HG02938 (cell line): ENCODE data around the gene PALLD.
A peak's percentile ranks its signal among the peaks of the same experiment; 100 is the strongest.
"Not testable (repeated sequence)": the region's sequence is repeated elsewhere in the genome, so short reads cannot be mapped to it uniquely, and the experiment has no call there.

Experiments used
- ATAC-seq: cut with Tn5 transposase; IDR thresholded peaks from one replicate; pipeline ENCODE4 v1.9.1; 2021; ENCODE audit warnings: mild to moderate bottlenecking, moderate library complexity; ENCODE audit not compliant: unreplicated experiment

Gene PALLD

DNA sequence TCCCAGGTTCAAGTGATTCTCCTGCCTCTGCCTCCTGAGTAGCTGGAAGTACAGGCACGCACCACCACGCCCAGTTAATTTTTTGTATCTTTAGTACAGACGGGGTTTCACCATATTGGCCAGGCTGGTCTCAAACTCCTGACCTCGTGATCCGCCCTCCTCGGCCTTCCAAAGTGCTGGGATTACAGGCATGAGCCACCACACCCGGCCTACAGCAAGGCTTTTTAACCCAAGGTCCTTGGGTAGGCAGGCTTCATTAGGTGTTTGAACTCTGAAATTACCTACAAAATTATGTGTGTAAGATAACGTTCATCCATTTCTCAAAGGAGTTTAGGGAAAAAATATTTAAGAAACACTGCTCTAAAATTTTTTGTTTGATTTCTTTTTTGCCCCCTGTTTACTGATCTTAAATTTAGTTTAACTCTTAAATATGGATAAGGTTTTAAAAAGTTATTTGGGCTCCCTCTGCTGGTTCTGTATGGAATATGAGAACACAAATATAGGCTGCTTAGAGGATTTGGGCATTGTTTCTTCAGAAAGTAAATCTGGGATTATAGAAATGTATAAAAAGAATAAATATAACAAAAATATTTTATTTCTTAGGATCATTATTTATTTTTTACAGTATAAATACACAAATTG lies 420.4 kb downstream of the PALLD start:
- no peak for ATAC-seq

DNA sequence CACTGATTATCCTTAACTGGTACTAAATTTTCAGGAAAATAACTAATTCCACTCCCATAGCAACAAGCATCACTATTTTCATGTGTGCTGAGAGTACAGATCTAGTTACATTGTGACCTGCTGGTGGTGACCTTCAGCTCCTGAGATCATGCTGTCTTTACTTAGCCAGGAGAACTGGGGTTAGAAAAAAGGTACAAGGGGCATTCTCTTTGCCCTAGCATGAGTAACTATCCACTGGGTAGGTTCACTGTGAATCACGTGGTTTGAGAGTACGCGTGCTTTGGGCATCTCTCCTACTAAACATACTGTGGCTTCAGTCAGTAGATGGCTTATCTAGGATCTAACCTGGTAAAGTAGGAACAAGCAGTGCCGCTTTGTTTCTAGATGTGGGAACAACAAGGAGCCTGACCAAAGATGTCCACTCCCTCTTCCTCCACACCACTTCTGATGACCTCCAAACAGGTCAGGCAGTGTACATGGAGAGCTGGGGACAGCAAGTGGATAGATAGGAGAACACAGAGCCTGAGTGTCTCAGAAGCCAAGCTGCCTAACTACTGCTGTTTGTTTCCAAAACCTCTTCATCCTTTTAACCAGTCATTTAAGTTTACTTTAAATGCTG lies 423.0 kb downstream of the PALLD start:
- no peak for ATAC-seq

DNA sequence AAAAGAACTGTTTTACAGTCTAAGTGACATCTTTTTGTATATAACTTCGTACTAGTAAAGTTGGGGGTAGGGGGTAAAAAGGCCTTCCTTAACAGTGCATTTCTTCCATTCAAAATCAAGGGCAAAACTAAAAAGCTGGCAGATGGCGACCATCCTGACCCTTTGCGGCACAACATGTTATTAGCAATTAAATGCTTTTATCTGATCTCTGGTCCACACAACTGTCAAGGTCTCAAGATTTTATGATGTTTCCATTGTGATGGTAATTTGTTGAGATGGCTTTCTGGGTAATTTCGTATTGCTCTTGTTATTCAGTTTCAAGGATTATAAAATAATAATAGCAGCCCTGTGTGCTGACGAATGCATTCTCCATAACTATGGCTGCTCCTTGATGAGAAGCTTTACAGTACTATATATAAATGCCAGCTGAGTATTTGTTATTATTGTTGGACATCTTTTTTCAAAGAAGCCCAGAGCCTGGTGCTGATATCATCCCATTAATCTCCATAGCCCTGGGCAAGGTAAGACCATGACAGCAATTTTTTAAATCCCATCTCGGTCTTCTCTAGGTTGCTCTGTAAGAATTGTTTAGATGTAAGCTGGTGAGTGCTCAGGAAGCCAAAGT lies 423.7 kb downstream of the PALLD start:
- no peak for ATAC-seq

DNA sequence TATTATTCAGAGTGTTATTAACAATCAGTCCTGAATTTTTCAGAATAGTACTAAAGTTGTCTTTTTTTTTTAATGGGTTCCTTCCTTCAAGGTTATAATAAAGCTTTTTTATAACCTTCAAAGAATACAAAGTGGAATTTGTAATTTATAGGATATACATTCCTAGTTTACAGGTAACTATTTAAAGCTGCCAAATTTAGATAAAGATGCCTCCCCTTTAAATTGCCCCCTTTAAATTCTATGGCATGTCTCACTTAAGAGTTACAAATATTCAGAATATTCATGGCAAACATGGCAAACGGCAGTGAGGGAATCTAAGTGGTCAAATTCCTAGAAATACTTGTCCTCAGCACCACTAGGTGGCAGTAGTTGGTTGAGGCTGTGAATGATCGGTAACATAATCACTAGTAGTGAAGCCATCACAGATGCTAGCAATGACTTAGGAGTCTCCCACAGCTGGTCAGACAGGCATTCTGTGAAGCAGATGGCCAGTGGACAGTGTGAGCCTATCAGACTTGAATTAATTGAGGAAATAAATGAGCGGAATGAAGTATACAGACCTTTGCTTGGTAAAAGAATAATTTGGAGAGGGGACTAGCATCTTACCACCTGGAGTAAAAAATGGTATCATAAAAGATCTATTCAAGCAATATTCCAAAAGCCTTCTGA lies 426.8 kb downstream of the PALLD start:
- peak; percentile 76 for ATAC-seq

DNA sequence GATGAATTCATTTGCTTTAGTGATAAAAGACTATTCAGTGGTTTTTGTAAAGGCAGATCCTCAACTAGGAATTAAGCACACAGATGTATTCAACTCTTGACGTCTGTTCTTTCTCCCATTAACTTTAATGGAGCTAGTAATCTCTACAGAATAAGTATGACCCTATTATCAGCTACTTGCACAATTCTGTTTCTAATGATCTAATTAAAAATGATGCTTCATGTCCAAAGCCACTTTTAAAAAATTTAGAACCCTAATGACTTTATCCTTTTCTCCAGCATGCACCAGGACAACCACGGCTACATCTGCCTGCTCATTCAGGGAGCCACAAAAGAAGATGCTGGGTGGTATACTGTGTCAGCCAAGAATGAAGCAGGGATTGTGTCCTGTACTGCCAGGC lies 427.8 kb downstream of the PALLD start:
- no peak for ATAC-seq

DNA sequence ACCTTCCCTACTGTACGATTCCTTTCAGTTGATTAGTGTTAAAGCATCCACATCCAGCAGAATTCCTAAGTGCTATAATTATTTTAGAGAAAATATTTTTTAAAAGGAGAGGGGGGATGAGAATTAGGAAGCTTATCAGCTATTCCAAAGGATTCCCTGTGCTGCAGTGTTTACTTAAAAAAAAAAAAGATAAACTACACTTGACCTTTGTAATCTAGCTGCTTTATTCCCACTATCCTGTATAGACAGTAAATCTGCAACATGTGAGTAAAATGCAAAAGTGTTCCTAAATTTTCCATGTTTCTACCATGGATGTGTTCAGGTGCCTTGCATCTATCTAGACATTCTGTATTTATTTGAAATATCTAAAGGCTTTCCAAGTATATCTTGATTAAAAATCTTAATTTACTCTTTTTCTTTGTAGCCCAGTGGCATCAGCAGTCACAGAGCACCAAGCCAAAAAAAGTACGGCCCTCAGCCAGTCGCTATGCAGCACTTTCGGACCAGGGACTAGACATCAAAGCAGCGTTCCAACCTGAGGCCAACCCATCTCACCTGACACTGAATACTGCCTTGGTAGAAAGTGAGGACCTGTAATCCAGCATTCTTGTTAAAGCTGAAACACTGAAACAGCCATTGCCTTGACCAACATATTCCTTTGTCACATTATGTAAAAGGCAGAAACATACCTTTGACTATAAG lies 429.1 kb downstream of the PALLD start:
- no peak for ATAC-seq

DNA sequence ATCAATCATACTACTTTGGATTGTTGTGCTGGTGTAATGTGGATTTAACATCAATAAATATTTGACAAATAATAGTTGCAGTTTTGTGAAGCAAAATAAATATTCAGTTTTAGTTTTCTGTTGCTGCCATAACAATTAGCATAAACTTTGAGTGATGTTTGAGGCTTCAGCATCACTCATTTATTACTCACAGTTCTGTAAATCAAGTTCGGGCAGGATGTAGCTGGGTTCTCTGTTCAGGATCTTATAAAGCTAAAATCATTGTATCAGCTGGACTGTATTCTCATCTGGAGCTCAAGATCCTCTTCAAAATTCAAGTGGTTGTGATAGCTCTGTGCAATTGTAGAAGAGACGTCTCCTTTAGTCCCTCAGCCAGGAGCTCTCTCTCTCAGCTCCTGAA lies 431.5 kb downstream of the PALLD start:
- no peak for ATAC-seq

DNA sequence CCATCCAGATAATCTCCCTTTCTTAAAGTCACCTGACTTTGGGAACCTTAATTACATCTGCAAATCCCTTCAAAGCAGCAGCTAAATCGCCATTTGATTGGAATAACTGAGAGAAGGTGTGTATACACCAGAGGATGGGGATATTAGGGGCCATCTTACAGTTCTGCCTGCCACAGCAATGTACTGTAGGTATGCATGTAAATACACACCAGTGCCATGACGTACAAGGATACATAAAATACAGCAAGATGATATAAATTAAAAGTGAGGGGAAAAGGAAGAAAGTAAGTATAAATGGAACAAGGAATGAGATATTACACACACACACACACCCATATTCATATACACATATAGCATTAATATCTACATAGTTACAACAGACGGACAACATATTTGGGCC lies 432.0 kb downstream of the PALLD start:
- no peak for ATAC-seq

DNA sequence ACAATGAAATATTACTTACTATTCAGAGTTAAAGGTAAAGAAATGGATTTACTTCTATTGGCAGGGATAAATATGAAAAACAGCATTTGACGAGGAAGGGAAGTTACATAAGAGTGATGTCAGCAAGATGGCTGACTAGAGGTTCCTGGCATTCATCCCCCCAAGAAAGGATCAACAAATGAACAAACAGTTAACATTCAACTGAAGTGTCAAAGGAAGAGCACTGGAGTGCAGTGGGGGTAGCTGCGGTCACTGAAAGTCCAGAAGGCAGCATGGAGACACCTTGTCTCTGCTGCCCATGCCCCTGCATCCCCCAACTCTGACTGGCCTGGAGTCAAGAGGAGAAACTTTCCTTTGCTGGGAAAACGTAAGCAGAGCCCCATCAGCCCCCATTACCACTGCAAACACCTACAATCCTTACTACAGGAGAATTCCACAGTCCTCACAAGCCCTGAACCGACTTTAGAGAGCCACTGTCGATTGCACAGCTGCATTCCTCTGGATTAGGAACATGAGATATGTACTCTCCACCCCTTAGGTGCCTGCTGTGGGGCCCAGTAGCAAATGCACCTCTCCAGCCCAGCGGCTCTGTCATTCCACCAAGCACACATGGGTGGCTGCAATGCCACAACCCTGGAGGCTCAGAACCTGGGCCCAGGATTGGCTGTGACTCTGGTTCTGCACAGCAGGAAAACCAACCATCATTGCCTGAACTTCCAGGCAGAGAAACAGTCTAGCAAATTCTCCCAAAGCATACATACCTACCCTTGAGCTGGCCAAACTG lies 433.8 kb downstream of the PALLD start:
- no peak for ATAC-seq

DNA sequence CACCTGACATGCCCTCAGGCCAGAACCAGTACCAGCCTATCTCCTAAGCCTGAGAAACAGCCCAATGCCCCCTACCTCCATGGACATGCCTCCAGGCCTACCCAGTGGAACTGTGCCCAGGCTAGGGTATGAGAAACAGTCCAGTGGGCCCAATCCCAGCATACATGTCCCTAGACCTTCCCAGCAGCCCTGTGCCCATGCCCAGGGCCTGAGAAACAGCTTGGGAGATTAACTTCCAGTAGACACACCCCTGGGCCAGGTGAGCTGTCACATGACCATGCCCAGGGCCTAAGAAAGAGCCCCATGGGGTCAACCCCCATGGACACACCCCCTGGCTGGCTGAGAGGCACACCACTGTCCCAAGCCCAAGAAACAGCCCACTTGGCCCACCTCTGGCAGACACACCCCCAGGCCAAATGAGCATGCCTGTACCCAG lies 434.4 kb downstream of the PALLD start:
- no peak for ATAC-seq

DNA sequence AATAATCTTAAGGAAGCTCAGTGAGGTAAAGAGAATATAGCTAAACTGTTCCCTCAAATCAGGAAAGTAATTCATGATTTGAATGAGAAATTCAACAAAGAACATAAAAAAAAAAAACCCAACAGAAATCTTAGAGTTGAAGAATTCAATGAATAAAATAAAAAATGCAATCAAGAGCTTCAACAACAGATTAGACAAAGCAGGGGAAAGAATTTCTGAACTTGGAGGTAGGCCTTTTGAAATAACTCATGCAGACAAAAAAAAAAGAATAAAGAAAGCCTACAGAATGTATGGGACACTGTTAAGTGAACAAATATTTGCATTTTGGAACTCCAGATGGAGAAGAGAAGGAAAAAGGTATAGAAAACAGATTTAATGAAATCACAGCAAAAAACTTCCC lies 435.3 kb downstream of the PALLD start:
- no peak for ATAC-seq

DNA sequence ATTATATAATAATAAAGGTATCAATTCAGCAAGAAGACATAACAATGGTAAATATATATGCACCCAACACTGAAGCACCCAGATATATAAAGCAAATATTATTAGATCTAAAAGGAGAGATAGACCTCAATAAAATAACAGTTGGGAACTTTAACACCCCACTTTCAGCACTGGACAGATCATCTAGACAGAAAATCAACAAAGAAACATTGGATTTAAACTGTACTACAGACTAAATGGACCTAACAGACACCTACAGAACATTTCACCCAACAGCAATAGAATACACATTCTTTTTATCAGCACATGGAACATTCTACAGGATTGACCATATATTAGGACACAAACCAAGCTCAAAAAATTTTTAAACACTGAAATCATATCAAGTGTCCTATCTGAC lies 436.6 kb downstream of the PALLD start:
- no peak for ATAC-seq

DNA sequence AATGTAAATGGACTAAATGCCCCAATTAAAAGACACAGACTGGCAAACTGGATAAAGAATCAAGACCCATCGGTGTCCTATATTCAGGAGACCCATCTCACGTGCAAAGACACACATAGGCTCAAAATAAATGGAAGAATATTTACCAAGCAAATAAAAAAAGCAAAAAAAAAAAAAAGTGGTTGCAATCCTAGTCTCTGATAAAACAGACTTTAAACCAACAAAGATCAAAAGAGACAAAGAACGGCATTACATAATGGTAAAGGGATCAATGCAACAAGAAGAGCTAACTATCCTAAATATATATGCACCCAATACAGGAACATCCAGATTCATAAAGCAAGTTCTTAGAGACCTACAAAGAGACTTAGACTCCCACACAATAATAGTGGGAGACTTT lies 440.6 kb downstream of the PALLD start:
- not testable (repeated sequence) for ATAC-seq

DNA sequence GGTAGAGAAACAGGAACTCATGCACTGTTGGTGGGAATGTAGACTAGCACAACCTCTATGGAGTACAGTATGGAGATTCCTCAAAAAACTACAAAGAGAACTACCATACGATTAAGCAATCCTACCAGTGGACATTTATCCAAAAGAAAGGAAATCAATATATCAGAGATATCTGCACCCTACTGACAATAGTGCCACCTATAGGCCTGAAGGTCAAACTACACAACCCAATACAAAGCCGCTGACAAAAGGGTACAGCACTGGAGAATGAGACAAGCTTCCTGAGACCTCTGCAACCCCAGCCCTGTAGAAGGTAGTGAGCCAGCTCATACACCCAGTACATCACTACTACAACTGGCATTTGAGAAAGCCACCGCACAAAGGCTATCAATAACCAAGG lies 446.1 kb downstream of the PALLD start:
- ATAC-seq: no peak

DNA sequence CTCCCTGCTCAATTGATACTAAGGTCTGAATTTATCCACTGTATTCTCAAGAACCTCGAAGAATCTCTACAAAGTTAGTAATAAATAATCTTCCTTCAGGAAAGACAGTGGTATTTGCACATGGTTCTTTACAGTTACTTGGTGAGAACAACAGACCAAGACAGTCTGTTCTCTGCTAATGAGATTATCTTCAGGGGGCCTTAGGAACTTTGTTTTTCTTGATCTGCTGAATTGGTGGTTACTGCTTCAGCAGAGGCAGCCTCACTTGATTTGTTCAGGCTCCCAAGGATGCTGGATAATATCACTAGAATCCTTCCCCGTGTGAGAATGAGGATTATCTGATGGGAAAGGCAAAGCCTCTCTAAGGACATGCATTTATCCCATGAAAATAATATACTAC lies 448.4 kb downstream of the PALLD start:
- ATAC-seq: no peak

DNA sequence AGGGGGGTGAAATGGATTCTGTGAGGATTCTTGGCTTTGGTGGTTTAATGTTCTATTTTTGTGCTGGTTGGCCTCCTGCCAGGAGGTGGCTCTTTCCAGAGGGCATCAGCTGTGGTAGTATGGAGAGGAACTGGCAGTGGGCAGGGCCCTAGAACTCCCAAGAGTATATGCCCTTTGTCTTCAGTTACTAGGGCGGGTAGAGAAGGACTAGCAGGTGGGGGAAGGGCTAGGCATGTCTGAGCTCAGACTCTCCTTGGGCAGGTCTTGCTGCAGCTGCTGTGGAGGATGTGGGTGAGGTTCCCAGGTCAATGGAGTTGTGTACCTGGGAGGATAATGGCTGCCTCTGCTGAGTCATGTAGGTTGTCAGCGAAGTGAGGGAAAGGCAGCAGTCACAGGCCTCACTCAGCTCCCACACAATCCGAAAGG lies 456.0 kb downstream of the PALLD start:
- not testable (repeated sequence) for ATAC-seq

DNA sequence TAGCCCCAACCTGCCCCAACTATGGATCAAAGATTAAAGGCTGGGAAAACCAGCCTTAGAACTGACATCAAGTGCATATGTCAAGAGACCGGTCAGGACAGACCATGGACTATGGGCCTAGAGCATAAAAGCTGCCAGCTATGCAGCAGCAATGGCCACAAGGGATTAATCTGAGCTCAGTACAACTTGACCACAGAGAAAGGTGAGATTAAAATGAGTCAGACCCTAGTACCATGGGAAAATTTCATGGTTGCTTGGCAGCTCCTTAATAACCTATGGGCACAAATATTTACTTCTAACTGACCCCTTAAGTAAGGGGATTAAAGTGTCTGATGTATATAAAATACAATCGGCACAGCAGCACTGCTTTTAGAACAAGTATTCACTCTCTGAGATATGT lies 458.8 kb downstream of the PALLD start:
- no peak for ATAC-seq

DNA sequence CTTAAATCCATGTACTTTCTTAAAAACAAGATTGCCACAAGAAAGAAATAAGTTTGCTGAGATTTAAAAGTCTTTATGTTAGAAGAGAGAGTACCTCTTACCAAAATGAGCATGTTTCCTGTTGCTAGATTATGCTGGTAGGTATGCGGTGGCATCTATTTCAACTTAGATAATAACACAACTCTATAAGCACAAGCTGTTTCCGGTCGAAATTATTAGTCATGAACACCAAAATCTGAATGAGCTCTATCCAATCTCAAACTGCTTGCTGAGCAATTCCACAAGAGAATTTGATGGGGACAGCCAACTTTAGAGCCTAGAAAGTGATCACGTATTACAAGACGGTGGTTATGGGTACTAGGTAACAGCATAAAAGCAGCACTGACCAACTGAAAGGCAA lies 463.9 kb downstream of the PALLD start:
- no peak for ATAC-seq

DNA sequence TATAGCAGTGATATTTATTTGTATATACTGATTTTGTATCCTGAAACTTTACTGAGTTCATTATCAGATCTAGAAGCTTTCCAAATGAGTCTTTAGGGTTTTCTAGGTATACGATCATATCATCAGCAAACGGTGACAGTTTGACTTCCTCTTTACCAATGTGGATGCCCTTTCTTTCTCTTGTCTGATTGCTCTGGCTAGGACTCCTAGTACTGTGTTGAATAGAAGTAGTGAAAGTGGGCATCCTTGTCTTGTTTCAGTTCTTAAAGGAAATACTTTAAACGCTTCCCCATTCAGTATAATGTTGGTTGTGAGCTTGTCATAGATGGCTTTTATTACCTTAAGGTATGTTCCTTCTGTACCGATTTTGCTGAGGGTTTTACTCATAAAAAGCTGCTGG lies 475.7 kb downstream of the PALLD start:
- ATAC-seq: no peak
